Hepatocyte (in vitro differentiated cells): ENCODE data around the gene SCO1. TPM values are rescaled to one million over a fixed set of nuclear protein-coding genes. Genes with fewer than 3 reads are reported as not detected.

Source experiments
- DNase-seq: peaks from one replicate; pipeline ENCODE4 v3.0.0-alpha.2; 2016; ENCODE audit warnings: low spot score
- H2AFZ ChIP-seq: fragments of 200-600 bp; sonication (generic); 2 replicates; pipeline ENCODE4 v1.6.0; 2016; ENCODE audit warnings: antibody characterized with exemption, mild to moderate bottlenecking
- H3K27ac ChIP-seq: fragments of 200-600 bp; sonication (generic); 2 replicates; pipeline ENCODE4 v1.5.1; 2016; ENCODE audit warnings: mild to moderate bottlenecking
- H3K27me3 ChIP-seq: fragments of 200-600 bp; sonication (generic); 2 replicates; pipeline ENCODE4 v1.6.1; 2016
- H3K36me3 ChIP-seq: fragments of 200-600 bp; sonication (generic); replicated peaks from 2 replicates; pipeline ENCODE4 v1.5.1; 2016; ENCODE audit warnings: low read depth; ENCODE audit not compliant: insufficient read depth
- H3K4me1 ChIP-seq: fragments of 200-600 bp; sonication (generic); 2 replicates; pipeline ENCODE4 v1.5.1; 2016; ENCODE audit warnings: mild to moderate bottlenecking, moderate library complexity; ENCODE audit not compliant: insufficient read depth
- H3K4me2 ChIP-seq: fragments of 200-600 bp; sonication (generic); 2 replicates; pipeline ENCODE4 v1.6.0; 2016
- H3K4me3 ChIP-seq: fragments of 200-600 bp; sonication (generic); 2 replicates; pipeline ENCODE4 v1.5.1; 2016; ENCODE audit warnings: mild to moderate bottlenecking
- H3K79me2 ChIP-seq: fragments of 200-600 bp; sonication (generic); 2 replicates; pipeline ENCODE4 v1.6.0; 2017; ENCODE audit warnings: mild to moderate bottlenecking
- H3K9me2 ChIP-seq: fragments of 200-600 bp; sonication (generic); replicated peaks from 2 replicates; pipeline ENCODE4 v1.6.0; 2017; ENCODE audit warnings: mild to moderate bottlenecking; ENCODE audit not compliant: insufficient read depth
- H3K9me3 ChIP-seq: fragments of 200-600 bp; sonication (generic); 2 replicates; pipeline ENCODE4 v1.5.1; 2016; ENCODE audit warnings: low read depth, mild to moderate bottlenecking
- H4K20me1 ChIP-seq: fragments of 200-600 bp; sonication (generic); 2 replicates; pipeline ENCODE4 v1.6.0; 2016; ENCODE audit warnings: mild to moderate bottlenecking; ENCODE audit not compliant: insufficient read depth, poor library complexity, severe bottlenecking
- EZH2 ChIP-seq: fragments of 200-600 bp; sonication (generic); IDR thresholded peaks from 2 replicates; pipeline ENCODE4 v1.6.1; 2016; ENCODE audit warnings: antibody characterized with exemption, mild to moderate bottlenecking, borderline replicate concordance
- EZH2phosphoT487 ChIP-seq: fragments of 200-600 bp; sonication (generic); IDR thresholded peaks from one replicate; pipeline ENCODE4 v1.6.1; 2018; ENCODE audit warnings: antibody characterized with exemption, mild to moderate bottlenecking, low read depth, moderate library complexity; ENCODE audit not compliant: unreplicated experiment, severe bottlenecking
- WGBS: methylation state at CpG from one replicate; pipeline ENCODE4 v1.1.6; 2016; ENCODE audit warnings: low lambda C conversion rate; ENCODE audit errors: missing lambda C conversion rate; 5-methylcytosine and 5-hydroxymethylcytosine counted together
- polyA plus RNA-seq: library from polyadenylated mRNA; unstranded; fragments of >200 nt; fragmentation: Nextera tagmentation; extraction: Ambion mirVana; gene quantifications from 2 replicates; pipeline ENCODE4 v1.2.1, GENCODE V29; 2016
- total RNA-seq: library from RNA; depleted of rRNA; stranded (reverse); fragments of >200 nt; gene quantifications from 2 replicates; pipeline ENCODE4 v1.2.3, GENCODE V29; 2014
- TF ChIP-seq, protein P1 (sequence below): fragments of 200-600 bp; sonication (generic); IDR thresholded peaks from 2 replicates; pipeline ENCODE4 v1.5.1; 2016; ENCODE audit warnings: antibody characterized with exemption, mild to moderate bottlenecking; ENCODE audit not compliant: poor library complexity

Gene SCO1
- total and polyA plus RNA-seq, 2 experiments from 2014 or later: 34.0 to 45.8 TPM

DNA sequence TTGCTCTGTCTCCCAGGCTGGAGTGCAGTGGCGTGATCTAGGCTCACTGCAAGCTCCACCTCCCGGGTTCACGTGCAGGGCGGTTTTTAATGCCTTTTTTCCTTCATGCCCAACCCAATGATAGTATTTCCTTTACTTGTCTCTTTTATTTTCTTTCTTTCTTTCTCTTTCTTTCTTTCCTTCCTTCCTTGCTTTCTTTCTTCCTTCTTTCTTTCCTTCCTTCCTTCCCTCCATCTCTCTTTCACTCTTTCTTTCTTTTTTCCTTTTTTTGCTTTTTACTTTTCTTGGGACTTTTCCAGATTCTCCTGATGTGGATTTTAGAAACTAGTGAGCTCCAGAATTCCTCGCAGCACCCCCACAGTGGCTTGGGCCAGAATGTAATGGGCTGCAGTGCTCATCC is 43.3 kb downstream of the SCO1 start:
- H3K9me2 ChIP-seq: no peaks in the 10 kb centered on the region
- H3K4me2 ChIP-seq: no peak overlapping the region
- no peak for TF ChIP-seq EZH2phosphoT487
- TF ChIP-seq, protein P1, sequence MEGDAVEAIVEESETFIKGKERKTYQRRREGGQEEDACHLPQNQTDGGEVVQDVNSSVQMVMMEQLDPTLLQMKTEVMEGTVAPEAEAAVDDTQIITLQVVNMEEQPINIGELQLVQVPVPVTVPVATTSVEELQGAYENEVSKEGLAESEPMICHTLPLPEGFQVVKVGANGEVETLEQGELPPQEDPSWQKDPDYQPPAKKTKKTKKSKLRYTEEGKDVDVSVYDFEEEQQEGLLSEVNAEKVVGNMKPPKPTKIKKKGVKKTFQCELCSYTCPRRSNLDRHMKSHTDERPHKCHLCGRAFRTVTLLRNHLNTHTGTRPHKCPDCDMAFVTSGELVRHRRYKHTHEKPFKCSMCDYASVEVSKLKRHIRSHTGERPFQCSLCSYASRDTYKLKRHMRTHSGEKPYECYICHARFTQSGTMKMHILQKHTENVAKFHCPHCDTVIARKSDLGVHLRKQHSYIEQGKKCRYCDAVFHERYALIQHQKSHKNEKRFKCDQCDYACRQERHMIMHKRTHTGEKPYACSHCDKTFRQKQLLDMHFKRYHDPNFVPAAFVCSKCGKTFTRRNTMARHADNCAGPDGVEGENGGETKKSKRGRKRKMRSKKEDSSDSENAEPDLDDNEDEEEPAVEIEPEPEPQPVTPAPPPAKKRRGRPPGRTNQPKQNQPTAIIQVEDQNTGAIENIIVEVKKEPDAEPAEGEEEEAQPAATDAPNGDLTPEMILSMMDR: no peak
- TF ChIP-seq EZH2: no peak
- H3K4me1 ChIP-seq: no peaks in the 10 kb centered on the region
- no peak overlapping the region for H3K27ac ChIP-seq
- no peak overlapping the region for H2AFZ ChIP-seq
- no peaks in the 10 kb centered on the region for H3K79me2 ChIP-seq
- no peaks in the 10 kb centered on the region for H3K27me3 ChIP-seq
- no peaks in the 10 kb centered on the region for H4K20me1 ChIP-seq
- H3K36me3 ChIP-seq: no peaks in the 10 kb centered on the region
- H3K4me3 ChIP-seq: no peak overlapping the region
- no peaks in the 10 kb centered on the region for H3K9me3 ChIP-seq
- WGBS: 87% methylated on average over 5 of the region's 5 CpGs
- DNase-seq: no peak

DNA sequence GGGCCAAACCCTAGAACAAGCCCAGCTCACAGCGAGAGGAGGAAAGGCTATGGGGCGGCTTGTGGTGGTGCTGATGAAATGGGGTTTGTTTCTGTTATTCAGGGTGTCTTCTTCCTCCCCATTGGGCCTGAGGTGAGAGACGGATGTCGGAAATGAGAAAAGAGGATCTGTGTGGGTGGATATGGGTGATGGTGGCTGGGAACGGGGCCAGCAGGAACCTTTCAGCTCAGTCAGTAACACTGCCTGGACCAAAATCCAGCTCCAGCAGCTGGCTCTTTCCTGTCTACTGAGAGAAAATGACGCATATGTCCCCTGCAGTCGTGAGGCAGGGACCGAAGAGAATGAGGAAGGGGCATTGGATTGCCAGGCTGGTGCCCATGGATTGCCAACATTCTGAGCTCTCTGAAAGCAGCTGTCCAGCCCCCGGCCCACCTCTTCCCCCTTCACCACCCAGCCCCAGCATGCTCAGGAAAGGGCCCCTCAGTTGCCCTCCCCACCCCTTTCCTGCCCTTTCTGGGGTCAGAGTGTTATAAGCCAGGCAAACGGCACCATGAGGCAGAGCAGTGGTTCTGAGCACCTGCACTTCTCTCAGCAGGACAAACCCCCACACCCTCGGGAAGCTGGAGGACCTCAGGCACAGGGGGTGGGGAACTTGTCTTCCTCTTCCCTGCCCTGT is 44.2 kb downstream of the SCO1 start:
- TF ChIP-seq EZH2phosphoT487 (no peak), EZH2 (no peak)
- TF ChIP-seq, protein P1: no peak
- no peak overlapping the region for H3K27ac ChIP-seq
- no peaks in the 10 kb centered on the region for H3K27me3 ChIP-seq
- no peaks in the 10 kb centered on the region for H4K20me1 ChIP-seq
- no peaks in the 10 kb centered on the region for H3K9me2 ChIP-seq
- no peaks in the 10 kb centered on the region for H3K79me2 ChIP-seq
- no peaks in the 10 kb centered on the region for H3K36me3 ChIP-seq
- 91% methylated on average over 10 of the region's 11 CpGs for WGBS
- H3K4me3 ChIP-seq: no peak overlapping the region
- no peaks in the 10 kb centered on the region for H3K4me1 ChIP-seq
- H3K4me2 ChIP-seq: no peak overlapping the region
- no peak for DNase-seq
- no peak overlapping the region for H2AFZ ChIP-seq
- no peaks in the 10 kb centered on the region for H3K9me3 ChIP-seq

DNA sequence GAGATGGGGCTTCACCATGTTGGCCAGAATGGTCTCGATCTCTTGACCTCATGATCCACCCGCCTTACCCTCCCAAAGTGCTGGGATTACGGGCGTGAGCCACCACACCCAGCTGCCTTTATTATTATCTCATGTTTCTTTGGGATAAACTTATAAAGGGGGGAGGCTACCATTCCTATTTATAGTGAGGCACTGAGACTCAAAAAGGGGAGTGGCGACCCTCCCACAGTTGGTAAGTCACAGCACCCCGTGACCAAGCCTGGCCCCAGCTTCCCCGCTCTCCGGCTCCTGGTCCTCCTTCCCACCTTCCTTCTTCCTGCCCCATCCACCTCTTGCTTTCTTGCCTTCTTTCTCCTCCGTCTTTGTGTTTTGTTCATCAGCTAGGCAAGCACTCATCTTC is 45.4 kb downstream of the SCO1 start:
- no peaks in the 10 kb centered on the region for H3K9me3 ChIP-seq
- H3K9me2 ChIP-seq: no peaks in the 10 kb centered on the region
- no peaks in the 10 kb centered on the region for H4K20me1 ChIP-seq
- H3K4me2 ChIP-seq: no peak overlapping the region
- H3K79me2 ChIP-seq: no peaks in the 10 kb centered on the region
- H3K4me1 ChIP-seq: no peaks in the 10 kb centered on the region
- no peak overlapping the region for H3K4me3 ChIP-seq
- no peak overlapping the region for H3K27ac ChIP-seq
- DNase-seq: no peak
- H3K36me3 ChIP-seq: no peaks in the 10 kb centered on the region
- WGBS: 88% methylated on average over 9 of the region's 9 CpGs
- no peak overlapping the region for H2AFZ ChIP-seq
- H3K27me3 ChIP-seq: no peaks in the 10 kb centered on the region
- no peak for TF ChIP-seq EZH2
- TF ChIP-seq, protein P1: no peak
- no peak for TF ChIP-seq EZH2phosphoT487
